ENCODE results near the gene GCAT. TPM values are rescaled to one million over a fixed set of nuclear protein-coding genes. Genes with fewer than 3 reads are reported as not detected.

GCAT gene
- polyA plus RNA-seq, 1 donor (not counting 4 experiments of a cell fraction or from before 2014, with no cell fraction given), result 8.4 TPM

- Histone ChIP-seq H3K9ac (ENCODE audit: control insufficient read depth, extremely low read depth, insufficient read depth, low read length) (no peak overlapping the region), H3K4me1 (ENCODE audit: control insufficient read depth, extremely low read depth, insufficient read depth, low read length) (peaks cover 11% of the 10 kb centered on the region), H3K9me3 (ENCODE audit: control insufficient read depth, low read depth, low read length) (no peaks in the 10 kb centered on the region), H3K9me1 (ENCODE audit: control insufficient read depth, extremely low read depth, insufficient read depth, low read length) (no peaks in the 10 kb centered on the region), H3K79me2 (ENCODE audit: control insufficient read depth, insufficient read depth, low read length) (no peaks in the 10 kb centered on the region), H3K27ac (ENCODE audit: control insufficient read depth, insufficient read depth, low read length) (no peak overlapping the region), H2AFZ (ENCODE audit: control insufficient read depth, low read length) (no peak overlapping the region), H3K4me2 (ENCODE audit: control insufficient read depth, extremely low read depth, insufficient read depth, low read depth, low read length) (peak overlapping the region; percentile 92), H4K20me1 (ENCODE audit: control insufficient read depth, extremely low read depth, insufficient read depth, low read length) (no peaks in the 10 kb centered on the region), H3K36me3 (ENCODE audit: control insufficient read depth in 2 of 2, extremely low read depth in 1 of 2, insufficient read depth in 2 of 2, low read length in 2 of 2) (no peaks in the 10 kb centered on the region), H3K4me3 (ENCODE audit: control insufficient read depth in 2 of 3, extremely low read depth in 1 of 3, insufficient read depth in 2 of 3, low read depth in 1 of 3, low read length in 3 of 3) (peak overlapping the region in 1 of 3 experiments; percentile 83), H3K27me3 (ENCODE audit: control insufficient read depth, extremely low read depth, insufficient read depth, low read length) (no peaks in the 10 kb centered on the region)
- TF ChIP-seq CTCF (optimal IDR thresholded peaks at IDR 0.05 in 1 of 3, IDR thresholded peaks at IDR 0.05 in 1 of 3, conservative IDR thresholded peaks at IDR 0.05 in 1 of 3; ENCODE audit: extremely low read depth in 1 of 3, insufficient read depth in 2 of 3, low read length in 3 of 3) (no peak), EZH2 (IDR thresholded peaks at IDR 0.05; ENCODE audit: low read length) (no peak)
- no peak for FAIRE-seq
- no peak for DNase-seq (ENCODE audit: low read depth, low spot score)
- dilution Hi-C loops (cut with MboI; ENCODE audit: extremely low pct_ligation_motif_present, low sequenced_read_pairs), result no loop called here
Observed at GRCh38 chr22:37803195-37803638, 4.5 kb upstream of the GCAT start.

- H3K27ac ChIP-seq (ENCODE audit: control insufficient read depth, insufficient read depth, low read length), result no peak overlapping the region
- H3K9ac ChIP-seq (ENCODE audit: control insufficient read depth, extremely low read depth, insufficient read depth, low read length), result peak overlapping the region; percentile 84
- H3K4me2 ChIP-seq (ENCODE audit: control insufficient read depth, extremely low read depth, insufficient read depth, low read depth, low read length), result peak overlapping the region; percentile 94
- DNase-seq (ENCODE audit: low read depth, low spot score) (no peak), FAIRE-seq (no peak)
- H3K27me3 ChIP-seq (ENCODE audit: control insufficient read depth, extremely low read depth, insufficient read depth, low read length), result no peaks in the 10 kb centered on the region
- no peaks in the 10 kb centered on the region for H4K20me1 ChIP-seq (ENCODE audit: control insufficient read depth, extremely low read depth, insufficient read depth, low read length)
- H3K4me3 ChIP-seq (ENCODE audit: control insufficient read depth in 2 of 3, extremely low read depth in 1 of 3, insufficient read depth in 2 of 3, low read depth in 1 of 3, low read length in 3 of 3), result no peak overlapping the region
- no peak overlapping the region for H2AFZ ChIP-seq (ENCODE audit: control insufficient read depth, low read length)
- no peaks in the 10 kb centered on the region for H3K9me1 ChIP-seq (ENCODE audit: control insufficient read depth, extremely low read depth, insufficient read depth, low read length)
- H3K9me3 ChIP-seq (ENCODE audit: control insufficient read depth, low read depth, low read length), result no peaks in the 10 kb centered on the region
- no peak for TF ChIP-seq EZH2 (IDR thresholded peaks at IDR 0.05; ENCODE audit: low read length)
- no peak for TF ChIP-seq CTCF (optimal IDR thresholded peaks at IDR 0.05 in 1 of 3, IDR thresholded peaks at IDR 0.05 in 1 of 3, conservative IDR thresholded peaks at IDR 0.05 in 1 of 3; ENCODE audit: extremely low read depth in 1 of 3, insufficient read depth in 2 of 3, low read length in 3 of 3)
- no peaks in the 10 kb centered on the region for H3K79me2 ChIP-seq (ENCODE audit: control insufficient read depth, insufficient read depth, low read length)
- H3K36me3 ChIP-seq (ENCODE audit: control insufficient read depth in 2 of 2, extremely low read depth in 1 of 2, insufficient read depth in 2 of 2, low read length in 2 of 2), result no peaks in the 10 kb centered on the region
- dilution Hi-C loops (cut with MboI; ENCODE audit: extremely low pct_ligation_motif_present, low sequenced_read_pairs), result no loop called here
- peaks cover 12% of the 10 kb centered on the region for H3K4me1 ChIP-seq (ENCODE audit: control insufficient read depth, extremely low read depth, insufficient read depth, low read length)
Observed at GRCh38 chr22:37803639-37804351, 3.9 kb upstream of the GCAT start.
